ENCODE results near the gene RAPGEF3. TPM values are rescaled to one million over a fixed set of nuclear protein-coding genes. Genes with fewer than 3 reads are reported as not detected.

RAPGEF3 gene
- total and polyA plus RNA-seq, 9 of the 15 experiments (the other 6 are each of a cell fraction or from before 2014, with no cell fraction given): 0.03 to 0.78 (median 0.37) TPM; not detected in 1

DNA sequence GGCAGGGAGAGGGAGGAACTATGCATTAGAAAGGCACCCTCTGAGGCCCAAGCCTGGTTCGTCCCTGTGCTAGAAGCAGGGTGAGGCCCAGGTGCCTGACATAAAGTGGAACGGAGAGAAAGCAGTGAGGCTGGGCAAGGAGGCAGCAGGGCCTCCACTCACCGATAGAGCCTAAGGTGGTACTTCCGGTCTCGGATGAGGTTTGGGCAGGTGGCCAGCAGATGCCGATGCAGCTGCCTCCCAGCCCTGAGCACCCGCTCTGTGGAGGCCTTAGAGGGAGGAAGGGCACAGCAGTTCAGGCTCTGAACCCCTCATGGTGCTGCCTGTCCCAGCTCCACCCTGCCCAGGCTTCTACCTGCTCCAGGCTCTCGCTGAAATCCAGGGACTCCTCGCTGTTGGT, 7.1 kb downstream of the RAPGEF3 start:
- H3K27ac ChIP-seq (ENCODE audit: extremely low read depth, low read depth, low read length): no peak overlapping the region
- 51% methylated on average over 9 of the region's 9 CpGs for WGBS (ENCODE audit: insufficient coverage, low coverage, missing lambda C conversion rate)
- DNase-seq (ENCODE audit: extremely low read depth in 1 of 4, low spot score in 3 of 4) (no peak), ATAC-seq (no peak), FAIRE-seq (no peak)
- no peaks in the 10 kb centered on the region for H3K9me3 ChIP-seq (replicated peaks; ENCODE audit: control insufficient read depth, insufficient read depth, low read depth, low read length)
- no TSS peak for BruUV-seq (replicated peaks)
- H3K9ac ChIP-seq (ENCODE audit: insufficient read depth in 1 of 2, low read depth in 2 of 2, low read length in 2 of 2): no peak overlapping the region; a peak in 1 of 4 replicates
- H3K4me3 ChIP-seq: no peak overlapping the region
- CTCF ChIA-PET (ENCODE audit: low intra/inter-chr PET ratio): no interaction called here
- H3K27me3 ChIP-seq (ENCODE audit: control insufficient read depth in 2 of 2, insufficient read depth in 2 of 2, low read length in 2 of 2): peaks cover 23 to 37% of the 10 kb centered on the region in 2 experiments; a peak in 4 of 5 replicates
- POLR2A ChIA-PET: no interaction called here
- H3K4me2 ChIP-seq (ENCODE audit: insufficient read depth, low read length): no peak overlapping the region
- no peaks in the 10 kb centered on the region for H3K36me3 ChIP-seq (ENCODE audit: control insufficient read depth, insufficient read depth, low read length)
- intact Hi-C loops (cut with micrococcal nuclease): no loop called here
- in situ Hi-C loops (cut with MboI): no loop called here
- no peak overlapping the region for H2AFZ ChIP-seq (ENCODE audit: low read depth, low read length)
- H3K9me1 ChIP-seq (ENCODE audit: control insufficient read depth, insufficient read depth, low read length): no peaks in the 10 kb centered on the region
- peaks cover 6 to 21% of the 10 kb centered on the region in 2 experiments; a peak in 2 of 5 replicates for H3K4me1 ChIP-seq (replicated peaks in 1 of 2; ENCODE audit: control insufficient read depth in 2 of 2, insufficient read depth in 2 of 2, low read length in 2 of 2)
- H4K20me1 ChIP-seq (replicated peaks; ENCODE audit: control insufficient read depth, insufficient read depth, low read length): no peaks in the 10 kb centered on the region
- H3K79me2 ChIP-seq (ENCODE audit: control insufficient read depth, insufficient read depth, low read length): no peaks in the 10 kb centered on the region
- TF ChIP-seq, protein P1, sequence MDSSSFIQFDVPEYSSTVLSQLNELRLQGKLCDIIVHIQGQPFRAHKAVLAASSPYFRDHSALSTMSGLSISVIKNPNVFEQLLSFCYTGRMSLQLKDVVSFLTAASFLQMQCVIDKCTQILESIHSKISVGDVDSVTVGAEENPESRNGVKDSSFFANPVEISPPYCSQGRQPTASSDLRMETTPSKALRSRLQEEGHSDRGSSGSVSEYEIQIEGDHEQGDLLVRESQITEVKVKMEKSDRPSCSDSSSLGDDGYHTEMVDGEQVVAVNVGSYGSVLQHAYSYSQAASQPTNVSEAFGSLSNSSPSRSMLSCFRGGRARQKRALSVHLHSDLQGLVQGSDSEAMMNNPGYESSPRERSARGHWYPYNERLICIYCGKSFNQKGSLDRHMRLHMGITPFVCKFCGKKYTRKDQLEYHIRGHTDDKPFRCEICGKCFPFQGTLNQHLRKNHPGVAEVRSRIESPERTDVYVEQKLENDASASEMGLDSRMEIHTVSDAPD (CRISPR knock-in tag; IDR thresholded peaks at IDR 0.05): no peak
- TF ChIP-seq ATF1 (CRISPR knock-in tag; IDR thresholded peaks at IDR 0.05) (no peak), ATF1 (tag; IDR thresholded peaks at IDR 0.05) (no peak), TCF7 (IDR thresholded peaks at IDR 0.05; ENCODE audit: borderline replicate concordance) (no peak), CSDE1 (IDR thresholded peaks at IDR 0.05) (no peak), BMI1 (IDR thresholded peaks at IDR 0.05; ENCODE audit: low read length) (no peak), HCFC1 (IDR thresholded peaks at IDR 0.05; ENCODE audit: low read depth, low read length) (no peak), MTF1 (CRISPR knock-in tag; IDR thresholded peaks at IDR 0.05; ENCODE audit: borderline replicate concordance) (no peak), ZNF175 (CRISPR knock-in tag; IDR thresholded peaks at IDR 0.05; ENCODE audit: low read depth) (no peak), FOXJ2 (tag; IDR thresholded peaks at IDR 0.05) (no peak), ZNF232 (CRISPR knock-in tag; IDR thresholded peaks at IDR 0.05) (no peak), ZNF75A (CRISPR knock-in tag; IDR thresholded peaks at IDR 0.05) (no peak), ZNF444 (CRISPR knock-in tag; IDR thresholded peaks at IDR 0.05) (no peak), ZKSCAN3 (CRISPR knock-in tag; IDR thresholded peaks at IDR 0.05) (no peak), ADNP (tag; IDR thresholded peaks at IDR 0.05) (no peak), LEF1 (IDR thresholded peaks at IDR 0.05) (no peak)
- TF ChIP-seq, protein P2, sequence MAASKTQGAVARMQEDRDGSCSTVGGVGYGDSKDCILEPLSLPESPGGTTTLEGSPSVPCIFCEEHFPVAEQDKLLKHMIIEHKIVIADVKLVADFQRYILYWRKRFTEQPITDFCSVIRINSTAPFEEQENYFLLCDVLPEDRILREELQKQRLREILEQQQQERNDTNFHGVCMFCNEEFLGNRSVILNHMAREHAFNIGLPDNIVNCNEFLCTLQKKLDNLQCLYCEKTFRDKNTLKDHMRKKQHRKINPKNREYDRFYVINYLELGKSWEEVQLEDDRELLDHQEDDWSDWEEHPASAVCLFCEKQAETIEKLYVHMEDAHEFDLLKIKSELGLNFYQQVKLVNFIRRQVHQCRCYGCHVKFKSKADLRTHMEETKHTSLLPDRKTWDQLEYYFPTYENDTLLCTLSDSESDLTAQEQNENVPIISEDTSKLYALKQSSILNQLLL (CRISPR knock-in tag; IDR thresholded peaks at IDR 0.05; ENCODE audit: borderline replicate concordance): no peak
- TF ChIP-seq, protein P3, sequence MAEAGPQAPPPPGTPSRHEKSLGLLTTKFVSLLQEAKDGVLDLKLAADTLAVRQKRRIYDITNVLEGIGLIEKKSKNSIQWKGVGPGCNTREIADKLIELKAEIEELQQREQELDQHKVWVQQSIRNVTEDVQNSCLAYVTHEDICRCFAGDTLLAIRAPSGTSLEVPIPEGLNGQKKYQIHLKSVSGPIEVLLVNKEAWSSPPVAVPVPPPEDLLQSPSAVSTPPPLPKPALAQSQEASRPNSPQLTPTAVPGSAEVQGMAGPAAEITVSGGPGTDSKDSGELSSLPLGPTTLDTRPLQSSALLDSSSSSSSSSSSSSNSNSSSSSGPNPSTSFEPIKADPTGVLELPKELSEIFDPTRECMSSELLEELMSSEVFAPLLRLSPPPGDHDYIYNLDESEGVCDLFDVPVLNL (CRISPR knock-in tag; IDR thresholded peaks at IDR 0.05; ENCODE audit: low read depth): no peak
